ENCODE data around the gene KCNMB3. TPM values are rescaled to one million over a fixed set of nuclear protein-coding genes. Genes with fewer than 3 reads are reported as not detected.

Gene KCNMB3
- total and polyA plus RNA-seq, 2 of the 13 experiments (the other 11 are each of a cell fraction or from before 2014, with no cell fraction given), result 4.3 to 7.1 TPM

- Histone ChIP-seq H3K4me1 (ENCODE audit: insufficient read depth, low read length) (peaks cover 26% of the 10 kb centered on the region), H3K9me3 (ENCODE audit: low read length) (no peaks in the 10 kb centered on the region), H3K9ac (ENCODE audit: insufficient read depth, low read depth, low read length) (no peak overlapping the region), H4K20me1 (ENCODE audit: insufficient read depth, low read length) (no peaks in the 10 kb centered on the region), H3K27me3 (ENCODE audit: control insufficient read depth in 1 of 2, insufficient read depth in 2 of 2, low read length in 2 of 2) (no peaks in the 10 kb centered on the region; a peak in 1 of 5 replicates), H3K4me2 (ENCODE audit: low read depth, low read length) (no peak overlapping the region), H3K4me3 (replicated peaks in 1 of 3; ENCODE audit: insufficient read depth in 1 of 3, low read depth in 2 of 3, low read length in 3 of 3) (no peak overlapping the region), H3K36me3 (replicated peaks in 1 of 2; ENCODE audit: control insufficient read depth in 1 of 2, insufficient read depth in 2 of 2, low read length in 2 of 2) (no peaks in the 10 kb centered on the region), H3K79me2 (ENCODE audit: insufficient read depth, low read length) (no peaks in the 10 kb centered on the region), H2AFZ (ENCODE audit: low read length) (no peak overlapping the region), H3K27ac (ENCODE audit: extremely low read length, insufficient read depth, low read length) (no peak overlapping the region)
- DNase-seq (ENCODE audit: low spot score) (no peak), ATAC-seq (no peak), FAIRE-seq (no peak)
- TF ChIP-seq TBL1XR1 (IDR thresholded peaks at IDR 0.05; ENCODE audit: borderline replicate concordance, low read length, partially characterized antibody) (no peak), PHB2 (IDR thresholded peaks at IDR 0.05; ENCODE audit: partially characterized antibody) (no peak), PCBP2 (optimal IDR thresholded peaks at IDR 0.05; ENCODE audit: low read depth, low read length, poor library complexity, severe bottlenecking) (no peak), NFIC (IDR thresholded peaks at IDR 0.05; ENCODE audit: low read length) (no peak), ZNF17 (CRISPR knock-in tag; IDR thresholded peaks at IDR 0.05) (no peak), ZNF839 (CRISPR knock-in tag; IDR thresholded peaks at IDR 0.05; ENCODE audit: borderline replicate concordance) (no peak), ONECUT2 (CRISPR knock-in tag; IDR thresholded peaks at IDR 0.05) (no peak), HMG20B (CRISPR knock-in tag; conservative IDR thresholded peaks at IDR 0.05) (no peak), MTA1 (CRISPR knock-in tag; IDR thresholded peaks at IDR 0.05; ENCODE audit: borderline replicate concordance) (no peak), SOX13 (IDR thresholded peaks at IDR 0.05) (no peak), SOX13 (CRISPR knock-in tag; conservative IDR thresholded peaks at IDR 0.05 in 1 of 2, IDR thresholded peaks at IDR 0.05 in 1 of 2) (no peak), ZIK1 (CRISPR knock-in tag; IDR thresholded peaks at IDR 0.05; ENCODE audit: borderline replicate concordance, low read depth) (no peak)
- BruUV-seq (replicated peaks), result no TSS peak
- 37% methylated on average over 4 of the region's 4 CpGs for WGBS (ENCODE audit: low lambda C conversion rate)
- in situ Hi-C loops (cut with HindIII; ENCODE audit: extremely low pct_ligation_motif_present, low pct_unique_long_range_greater_than_20kb), result no loop called here
- CTCF ChIA-PET (ENCODE audit: low intra/inter-chr PET ratio, low total read pairs), result no interaction called here
- POLR2A ChIA-PET, result no interaction called here
- intact Hi-C loops (cut with micrococcal nuclease; ENCODE audit: unreplicated experiment), result no loop called here
These were observed 15.0 kb upstream of the KCNMB3 start for GRCh38 chr3:179265875-179266274.

Measured in HepG2 (cell line).